ENCODE measurements around the gene UTF1.

GRCh38 chr10:133198621-133199487, 31.2 kb upstream of the UTF1 start:
- no peak for TF ChIP-seq POLR2A (IDR thresholded peaks at IDR 0.05)
- TF ChIP-seq, protein P1, sequence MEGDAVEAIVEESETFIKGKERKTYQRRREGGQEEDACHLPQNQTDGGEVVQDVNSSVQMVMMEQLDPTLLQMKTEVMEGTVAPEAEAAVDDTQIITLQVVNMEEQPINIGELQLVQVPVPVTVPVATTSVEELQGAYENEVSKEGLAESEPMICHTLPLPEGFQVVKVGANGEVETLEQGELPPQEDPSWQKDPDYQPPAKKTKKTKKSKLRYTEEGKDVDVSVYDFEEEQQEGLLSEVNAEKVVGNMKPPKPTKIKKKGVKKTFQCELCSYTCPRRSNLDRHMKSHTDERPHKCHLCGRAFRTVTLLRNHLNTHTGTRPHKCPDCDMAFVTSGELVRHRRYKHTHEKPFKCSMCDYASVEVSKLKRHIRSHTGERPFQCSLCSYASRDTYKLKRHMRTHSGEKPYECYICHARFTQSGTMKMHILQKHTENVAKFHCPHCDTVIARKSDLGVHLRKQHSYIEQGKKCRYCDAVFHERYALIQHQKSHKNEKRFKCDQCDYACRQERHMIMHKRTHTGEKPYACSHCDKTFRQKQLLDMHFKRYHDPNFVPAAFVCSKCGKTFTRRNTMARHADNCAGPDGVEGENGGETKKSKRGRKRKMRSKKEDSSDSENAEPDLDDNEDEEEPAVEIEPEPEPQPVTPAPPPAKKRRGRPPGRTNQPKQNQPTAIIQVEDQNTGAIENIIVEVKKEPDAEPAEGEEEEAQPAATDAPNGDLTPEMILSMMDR (IDR thresholded peaks at IDR 0.05) = no peak
